ENCODE data around the gene STARD5. TPM values are rescaled to one million over a fixed set of nuclear protein-coding genes. Genes with fewer than 3 reads are reported as not detected.

Gene STARD5
- total RNA-seq, 2 experiments from 2014 or later = 4.8 to 5.2 TPM

- H3K27me3 Mint-ChIP-seq = no peaks in the 10 kb centered on the region
- peak overlapping the region; percentile 96 for H3K4me3 Mint-ChIP-seq
- peaks cover 76% of the 10 kb centered on the region for H3K4me1 Mint-ChIP-seq
- CTCF ChIA-PET = interaction anchor here (0.7 to 6.0 kb wide), 11 partner anchors 8 to 98 kb away, joined by 3 to 42 read pairs (median 3); no protein-coding TSS in a partner anchor
- ATAC-seq (peak; percentile 64), DNase-seq (peak; percentile 82)
- H3K36me3 Mint-ChIP-seq = peaks cover 91% of the 10 kb centered on the region
- H3K9me3 Mint-ChIP-seq (ENCODE audit: low read depth) = no peaks in the 10 kb centered on the region
- H3K27ac Mint-ChIP-seq = peak overlapping the region; percentile 77
Observed at GRCh38 chr15:81301815-81302399, 22.0 kb downstream of the STARD5 start.

- DNase-seq = no peak
- H3K27ac Mint-ChIP-seq = peak overlapping the region; percentile 77
- H3K9me3 Mint-ChIP-seq (ENCODE audit: low read depth) = no peaks in the 10 kb centered on the region
- peaks cover 79% of the 10 kb centered on the region for H3K4me1 Mint-ChIP-seq
- no peaks in the 10 kb centered on the region for H3K27me3 Mint-ChIP-seq
- no peak for ATAC-seq
- H3K36me3 Mint-ChIP-seq = peaks cover 87% of the 10 kb centered on the region
- peak overlapping the region; percentile 96 for H3K4me3 Mint-ChIP-seq
- CTCF ChIA-PET = interaction anchor here (0.7 to 6.0 kb wide), 11 partner anchors 9 to 99 kb away, joined by 3 to 42 read pairs (median 3); no protein-coding TSS in a partner anchor
Observed at GRCh38 chr15:81301385-81301784, 22.6 kb downstream of the STARD5 start.

- peak overlapping the region; percentile 95 for H3K27ac Mint-ChIP-seq
- H3K9me3 Mint-ChIP-seq (ENCODE audit: low read depth) = no peaks in the 10 kb centered on the region
- DNase-seq (peak; percentile 45), ATAC-seq (no peak)
- H3K27me3 Mint-ChIP-seq = no peaks in the 10 kb centered on the region
- H3K36me3 Mint-ChIP-seq = peaks cover 75% of the 10 kb centered on the region
- H3K4me3 Mint-ChIP-seq = peak overlapping the region; percentile 96
- peaks cover 84% of the 10 kb centered on the region for H3K4me1 Mint-ChIP-seq
- CTCF ChIA-PET = interaction anchor here (0.9 to 6.0 kb wide), 6 partner anchors 14 to 33 kb away, joined by 3 to 42 read pairs (median 5); partner anchors contain the start of gene STARD5
Observed at GRCh38 chr15:81299630-81300273, 24.2 kb downstream of the STARD5 start.

GRCh38 chr15:81299156-81299555 is 24.8 kb downstream of the STARD5 start:
- peaks cover 69% of the 10 kb centered on the region for H3K36me3 Mint-ChIP-seq
- no peak for ATAC-seq

GRCh38 chr15:81298611-81299010 is 25.3 kb downstream of the STARD5 start:
- Mint-ChIP-seq H3K9me3 (ENCODE audit: low read depth) (no peaks in the 10 kb centered on the region), H3K36me3 (peaks cover 63% of the 10 kb centered on the region), H3K4me1 (peaks cover 84% of the 10 kb centered on the region), H3K4me3 (peak overlapping the region; percentile 96), H3K27me3 (no peaks in the 10 kb centered on the region), H3K27ac (peak overlapping the region; percentile 95)
- ATAC-seq (no peak), DNase-seq (no peak)
- CTCF ChIA-PET = interaction anchor here (1.2 to 6.0 kb wide), 7 partner anchors 10 to 34 kb away, joined by 3 to 42 read pairs (median 6); partner anchors contain the start of gene STARD5

More at GRCh38 chr15:81299156-81299555, 24.8 kb downstream of the STARD5 start:
- CTCF ChIA-PET = interaction anchor here (1.2 to 6.0 kb wide), 6 partner anchors 20 to 34 kb away, joined by 3 to 42 read pairs (median 5); partner anchors contain the start of gene STARD5
- peaks cover 84% of the 10 kb centered on the region for H3K4me1 Mint-ChIP-seq
- no peaks in the 10 kb centered on the region for H3K27me3 Mint-ChIP-seq
- no peak for DNase-seq
- no peaks in the 10 kb centered on the region for H3K9me3 Mint-ChIP-seq (ENCODE audit: low read depth)
- H3K4me3 Mint-ChIP-seq = peak overlapping the region; percentile 96
- peak overlapping the region; percentile 95 for H3K27ac Mint-ChIP-seq

GRCh38 chr15:81297603-81298575 is 26.1 kb downstream of the STARD5 start:
- ATAC-seq (no peak), DNase-seq (no peak)
- peak overlapping the region; percentile 96 for H3K4me3 Mint-ChIP-seq
- H3K4me1 Mint-ChIP-seq = peaks cover 84% of the 10 kb centered on the region
- no peaks in the 10 kb centered on the region for H3K27me3 Mint-ChIP-seq
- peak overlapping the region; percentile 95 for H3K27ac Mint-ChIP-seq
- CTCF ChIA-PET = interaction anchor here (1.2 to 6.0 kb wide), 5 partner anchors 10 to 35 kb away, joined by 4 to 42 read pairs (median 7); no protein-coding TSS in a partner anchor
- no peaks in the 10 kb centered on the region for H3K9me3 Mint-ChIP-seq (ENCODE audit: low read depth)
- H3K36me3 Mint-ChIP-seq = peaks cover 56% of the 10 kb centered on the region

GRCh38 chr15:81297147-81297572 is 26.8 kb downstream of the STARD5 start:
- H3K4me3 Mint-ChIP-seq = peak overlapping the region; percentile 96
- no peaks in the 10 kb centered on the region for H3K27me3 Mint-ChIP-seq
- no peaks in the 10 kb centered on the region for H3K9me3 Mint-ChIP-seq (ENCODE audit: low read depth)
- DNase-seq = no peak
- H3K36me3 Mint-ChIP-seq = peaks cover 49% of the 10 kb centered on the region
- peak; percentile 2 for ATAC-seq
- CTCF ChIA-PET = interaction anchor here (0.9 to 7.7 kb wide), 7 partner anchors 11 to 104 kb away, joined by 3 to 60 read pairs (median 7); no protein-coding TSS in a partner anchor
- H3K27ac Mint-ChIP-seq = peak overlapping the region; percentile 95
- peaks cover 84% of the 10 kb centered on the region for H3K4me1 Mint-ChIP-seq

GRCh38 chr15:81296673-81297072 is 27.3 kb downstream of the STARD5 start:
- Mint-ChIP-seq H3K36me3 (peaks cover 44% of the 10 kb centered on the region), H3K4me3 (peak overlapping the region; percentile 96), H3K4me1 (peaks cover 84% of the 10 kb centered on the region), H3K9me3 (ENCODE audit: low read depth) (no peaks in the 10 kb centered on the region), H3K27me3 (no peaks in the 10 kb centered on the region), H3K27ac (peak overlapping the region; percentile 95)
- ATAC-seq (peak; percentile 73), DNase-seq (peak; percentile 93)
- CTCF ChIA-PET = interaction anchor here (0.7 to 7.7 kb wide), 8 partner anchors 8 to 104 kb away, joined by 3 to 60 read pairs (median 4); partner anchors contain the start of gene STARD5

GRCh38 chr15:81296186-81296585 is 27.8 kb downstream of the STARD5 start:
- CTCF ChIA-PET = interaction anchor here (0.7 to 7.7 kb wide), 8 partner anchors 9 to 105 kb away, joined by 3 to 60 read pairs (median 4); partner anchors contain the start of gene STARD5
- H3K27ac Mint-ChIP-seq = peak overlapping the region; percentile 95
- peak overlapping the region; percentile 96 for H3K4me3 Mint-ChIP-seq
- no peaks in the 10 kb centered on the region for H3K9me3 Mint-ChIP-seq (ENCODE audit: low read depth)
- ATAC-seq (peak; percentile 1), DNase-seq (no peak)
- no peaks in the 10 kb centered on the region for H3K27me3 Mint-ChIP-seq
- H3K36me3 Mint-ChIP-seq = peaks cover 39% of the 10 kb centered on the region
- H3K4me1 Mint-ChIP-seq = peaks cover 84% of the 10 kb centered on the region

- H3K36me3 Mint-ChIP-seq = peaks cover 33% of the 10 kb centered on the region
- no peaks in the 10 kb centered on the region for H3K9me3 Mint-ChIP-seq (ENCODE audit: low read depth)
- ATAC-seq (no peak), DNase-seq (no peak)
- CTCF ChIA-PET = interaction anchor here (0.7 to 7.7 kb wide), 6 partner anchors 10 to 305 kb away, joined by 3 to 60 read pairs (median 3); partner anchors contain the start of gene STARD5
- peaks cover 82% of the 10 kb centered on the region for H3K4me1 Mint-ChIP-seq
- H3K27me3 Mint-ChIP-seq = no peaks in the 10 kb centered on the region
- peak overlapping the region; percentile 96 for H3K4me3 Mint-ChIP-seq
- H3K27ac Mint-ChIP-seq = peak overlapping the region; percentile 95
Observed at GRCh38 chr15:81295486-81296121, 28.3 kb downstream of the STARD5 start.

- H3K4me1 Mint-ChIP-seq = peaks cover 76% of the 10 kb centered on the region
- ATAC-seq (no peak), DNase-seq (no peak)
- peak overlapping the region; percentile 95 for H3K27ac Mint-ChIP-seq
- CTCF ChIA-PET = interaction anchor here (1.3 to 7.7 kb wide), 5 partner anchors 7 to 304 kb away, joined by 3 to 60 read pairs (median 17); no protein-coding TSS in a partner anchor
- H3K27me3 Mint-ChIP-seq = no peaks in the 10 kb centered on the region
- H3K9me3 Mint-ChIP-seq (ENCODE audit: low read depth) = no peaks in the 10 kb centered on the region
- peak overlapping the region; percentile 57 for H3K4me3 Mint-ChIP-seq
- peaks cover 23% of the 10 kb centered on the region for H3K36me3 Mint-ChIP-seq
Observed at GRCh38 chr15:81294516-81294880, 29.4 kb downstream of the STARD5 start.
